Right kidney (tissue), 1 donor: Measurements from ENCODE around the gene PRRT1.
"Not testable (repeated sequence)": the region's sequence is repeated elsewhere in the genome, so short reads cannot be mapped to it uniquely, and the experiment has no call there.

ENCODE experiments used
- DNase-seq: peaks from one replicate; pipeline ENCODE4 v3.0.0-alpha.2; 2016

The PRRT1 gene

DNA sequence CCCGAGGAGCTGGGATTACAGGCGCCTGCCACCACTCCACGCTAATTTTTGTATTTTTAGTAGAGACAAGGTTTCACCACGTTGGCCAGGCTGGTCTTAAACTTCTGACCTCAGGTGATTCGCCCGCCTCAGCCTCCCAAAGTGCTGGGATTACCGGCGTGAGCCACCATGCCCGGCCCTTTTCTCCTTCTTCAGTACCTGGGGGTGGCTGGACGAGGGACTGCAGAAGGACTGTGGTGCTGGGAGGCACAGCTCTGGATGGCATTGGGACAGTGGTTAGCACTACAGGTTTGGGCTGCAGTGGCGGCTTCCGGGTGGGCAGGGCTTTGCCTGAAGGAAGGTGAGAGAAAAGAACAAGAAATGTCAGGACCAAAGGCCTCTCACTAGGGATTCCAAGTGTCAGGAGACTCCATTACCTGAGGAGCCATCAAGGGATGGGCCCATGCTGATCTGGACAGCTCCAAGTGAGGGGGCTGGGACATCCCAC is 31.1 kb downstream of the PRRT1 start:
- no peak for DNase-seq

- peak; percentile 55 for DNase-seq
Observed at GRCh38 chr6:32118782-32119628, 32.7 kb downstream of the PRRT1 start.

GRCh38 chr6:32117461-32117860 is 34.3 kb downstream of the PRRT1 start:
- DNase-seq = no peak

GRCh38 chr6:32116674-32117073 is 35.1 kb downstream of the PRRT1 start:
- no peak for DNase-seq

DNA sequence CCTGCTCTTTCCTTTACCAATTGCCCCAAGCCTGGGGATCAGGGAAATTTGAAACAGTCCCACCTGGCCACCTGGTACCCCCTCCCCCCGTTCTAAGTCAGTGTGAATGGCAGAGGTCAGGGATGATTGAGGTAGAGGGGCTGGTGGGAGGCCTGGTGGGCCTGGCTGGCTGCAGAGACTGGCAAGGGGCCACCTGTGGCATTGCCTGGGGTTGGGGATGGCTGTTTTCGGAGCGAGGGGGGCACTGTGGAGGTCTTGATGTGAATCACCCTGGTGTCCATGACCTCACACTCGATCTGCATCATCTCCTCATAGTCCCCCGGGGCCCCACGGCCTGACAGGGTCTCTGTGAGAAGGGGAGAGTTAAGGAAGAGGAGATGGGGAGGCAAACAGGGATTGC is 36.1 kb downstream of the PRRT1 start:
- DNase-seq = no peak

- DNase-seq = no peak
Observed at GRCh38 chr6:32114796-32115195, 36.9 kb downstream of the PRRT1 start.

- DNase-seq = no peak
Observed at GRCh38 chr6:32113386-32114352, 38.1 kb downstream of the PRRT1 start.

DNA sequence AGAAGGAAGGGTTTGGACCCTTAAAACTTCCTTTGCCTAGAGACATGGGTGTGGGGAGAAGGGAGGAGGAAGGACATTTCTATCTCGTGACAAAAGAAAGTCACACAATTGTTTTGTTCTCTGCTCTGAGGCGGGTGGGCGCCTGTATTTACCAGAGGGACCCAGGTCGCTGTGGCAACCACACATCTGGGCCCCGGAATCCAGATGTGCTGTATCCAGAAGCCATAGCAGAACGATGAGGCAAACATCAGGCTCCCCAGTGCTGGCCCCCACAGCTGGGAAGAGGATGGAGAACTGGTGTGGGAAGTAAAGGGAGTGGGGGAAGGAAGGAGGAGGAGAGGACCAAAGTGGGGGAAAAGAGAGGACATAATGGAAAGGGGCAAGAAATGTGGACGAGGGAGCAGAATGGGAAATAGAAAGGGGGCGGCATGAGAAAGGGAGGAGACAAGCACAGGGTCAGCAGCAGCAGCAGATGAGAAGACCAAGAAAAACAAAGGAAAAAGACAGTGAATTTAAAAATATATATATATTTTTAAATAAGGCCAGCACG is 39.2 kb downstream of the PRRT1 start:
- DNase-seq = no peak

DNA sequence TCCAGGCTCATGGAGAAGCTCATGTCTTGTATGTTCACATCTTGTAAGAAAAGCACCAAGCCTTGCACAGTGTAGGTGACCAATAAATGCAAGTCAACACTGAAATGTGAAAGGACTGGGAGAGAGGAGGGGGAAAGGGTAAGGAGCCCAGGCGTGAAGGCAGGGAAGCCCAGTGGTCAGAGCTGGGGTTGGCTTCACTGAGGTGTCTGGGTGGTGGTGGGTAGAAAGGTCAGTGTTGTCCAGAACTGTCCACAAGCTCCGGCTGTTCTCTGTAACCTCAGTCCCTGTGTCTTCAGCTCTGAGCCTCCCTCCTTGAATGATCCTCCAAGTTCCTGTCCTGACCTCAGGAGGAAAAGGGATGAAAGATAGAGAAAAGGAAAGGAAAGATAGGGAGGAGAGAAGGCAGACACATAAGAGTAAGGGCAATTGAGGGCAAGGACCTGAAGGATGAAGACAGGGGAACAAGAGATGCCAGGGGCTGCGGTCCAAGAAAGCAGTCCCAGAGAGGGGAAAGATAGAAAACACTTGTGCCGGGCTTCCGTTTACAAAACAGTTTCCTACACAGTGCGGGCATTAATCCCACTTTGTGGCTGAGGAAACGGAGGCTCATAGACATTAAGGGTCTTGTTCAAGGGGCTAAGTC is 40.2 kb downstream of the PRRT1 start:
- DNase-seq = no peak

GRCh38 chr6:32110632-32111031 is 41.1 kb downstream of the PRRT1 start:
- no peak for DNase-seq

GRCh38 chr6:32109765-32110160 is 42.0 kb downstream of the PRRT1 start:
- DNase-seq = no peak

- DNase-seq = no peak
Observed at GRCh38 chr6:32109114-32109764, 42.5 kb downstream of the PRRT1 start, which contains the start of gene TNXB. Gene TNXB (minus strand): TSS chr6:32109338. CDS start chr6:32098198, 11,140 bp downstream.

- DNase-seq = no peak
Observed at GRCh38 chr6:32108727-32109113, 43.0 kb downstream of the PRRT1 start.

- no peak for DNase-seq
Observed at GRCh38 chr6:32108094-32108627, 43.6 kb downstream of the PRRT1 start.

DNA sequence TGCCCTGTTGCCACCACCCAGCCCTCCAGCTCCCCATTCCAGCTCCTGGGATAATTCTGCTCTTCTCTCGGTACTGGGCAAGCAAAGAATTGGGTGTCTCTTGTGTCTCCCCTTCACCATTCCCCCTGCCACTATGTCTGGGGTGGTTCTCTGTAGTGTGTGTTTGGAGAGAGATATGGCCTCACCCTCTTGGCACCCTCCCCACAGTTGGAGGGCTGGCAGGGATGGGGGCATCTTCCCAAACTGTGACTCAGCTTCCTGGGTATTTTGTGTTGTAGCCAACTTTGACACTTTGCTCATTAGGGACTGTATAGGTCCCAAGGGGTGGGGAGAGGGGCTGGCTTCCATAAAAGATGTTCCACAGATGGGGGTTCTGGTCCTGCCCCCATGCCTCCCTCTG is 44.3 kb downstream of the PRRT1 start:
- DNase-seq = no peak

DNA sequence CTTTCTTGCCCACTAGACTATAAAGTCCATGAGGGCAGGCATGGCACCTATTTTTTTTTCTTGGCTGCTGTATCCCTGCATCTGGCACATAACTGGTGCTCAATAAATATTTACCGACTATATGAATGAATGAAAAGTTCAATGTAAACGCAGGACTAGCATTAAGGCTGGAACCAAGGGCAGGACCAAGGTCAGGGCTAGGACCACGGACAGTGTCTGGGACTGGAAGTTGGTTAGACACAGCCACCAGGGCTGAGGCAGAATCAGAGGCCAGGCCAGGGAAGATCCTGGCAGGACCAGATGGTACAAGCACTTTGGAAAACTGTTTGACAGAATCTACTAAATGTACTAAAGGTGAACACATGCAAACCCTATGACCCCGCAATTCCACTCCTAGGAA is 46.3 kb downstream of the PRRT1 start:
- DNase-seq = no peak

- no peak for DNase-seq
Observed at GRCh38 chr6:32102255-32102654, 49.5 kb downstream of the PRRT1 start.

DNA sequence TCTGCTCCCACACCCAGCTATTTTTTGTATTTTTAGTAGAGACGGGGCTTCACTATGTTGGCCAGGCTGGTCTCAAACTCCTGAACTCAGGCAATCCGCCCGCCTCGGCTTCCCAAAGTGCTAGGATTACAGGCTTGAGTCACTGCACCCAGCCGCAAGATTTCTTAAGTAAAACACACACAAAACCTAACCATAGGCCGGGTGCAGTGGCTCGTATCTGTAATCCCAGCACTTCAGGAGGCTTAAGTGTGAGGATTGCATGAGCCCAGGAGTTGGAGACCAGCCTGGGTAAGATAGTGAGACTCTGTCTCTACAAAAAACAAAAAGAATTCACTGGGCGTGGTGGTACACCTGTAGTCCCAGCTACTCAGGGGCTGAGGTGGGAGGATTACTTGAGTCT is 51.5 kb downstream of the PRRT1 start:
- DNase-seq = not testable (repeated sequence)
